ENCODE results near the gene LRIG3. TPM values are rescaled to one million over a fixed set of nuclear protein-coding genes. Genes with fewer than 3 reads are reported as not detected.

The LRIG3 gene
- total RNA-seq, 6 experiments from 2014 or later: 6.1 to 11.0 (median 6.8) TPM

DNA sequence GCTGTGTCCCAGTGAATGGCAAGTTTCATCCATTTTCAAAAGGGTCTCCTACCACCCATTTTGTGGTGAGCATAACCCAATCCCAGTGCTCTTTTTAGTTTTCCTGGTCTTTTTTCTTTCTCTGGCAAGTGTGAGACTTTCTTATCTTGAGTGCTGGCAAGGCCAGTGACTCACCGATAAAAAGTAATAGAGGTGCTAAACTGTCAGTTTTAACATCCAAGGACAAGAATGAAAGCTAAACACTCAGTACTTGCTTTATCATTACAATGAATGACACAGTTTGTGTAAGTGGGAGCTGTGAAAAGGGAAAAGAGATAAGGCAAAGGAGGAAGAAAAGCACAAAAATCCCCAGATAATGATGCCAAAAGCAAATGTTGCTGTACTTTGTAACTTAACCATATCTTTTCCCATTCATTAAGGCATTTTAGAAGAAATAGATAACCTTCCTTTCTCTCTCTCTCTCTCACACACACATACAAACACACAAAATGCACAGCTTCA, 4.9 kb upstream of the LRIG3 start:
- Mint-ChIP-seq H3K36me3 (ENCODE audit: low read depth) (no peaks in the 10 kb centered on the region), H3K9me3 (no peaks in the 10 kb centered on the region), H3K27ac (no peak overlapping the region), H3K4me1 (ENCODE audit: low read depth) (peaks cover 21% of the 10 kb centered on the region), H3K4me3 (no peak overlapping the region), H3K27me3 (ENCODE audit: insufficient read depth) (no peaks in the 10 kb centered on the region; the same call in 1 of the 2 replicates)
- DNase-seq: no peak
- TF ChIP-seq, protein P1, sequence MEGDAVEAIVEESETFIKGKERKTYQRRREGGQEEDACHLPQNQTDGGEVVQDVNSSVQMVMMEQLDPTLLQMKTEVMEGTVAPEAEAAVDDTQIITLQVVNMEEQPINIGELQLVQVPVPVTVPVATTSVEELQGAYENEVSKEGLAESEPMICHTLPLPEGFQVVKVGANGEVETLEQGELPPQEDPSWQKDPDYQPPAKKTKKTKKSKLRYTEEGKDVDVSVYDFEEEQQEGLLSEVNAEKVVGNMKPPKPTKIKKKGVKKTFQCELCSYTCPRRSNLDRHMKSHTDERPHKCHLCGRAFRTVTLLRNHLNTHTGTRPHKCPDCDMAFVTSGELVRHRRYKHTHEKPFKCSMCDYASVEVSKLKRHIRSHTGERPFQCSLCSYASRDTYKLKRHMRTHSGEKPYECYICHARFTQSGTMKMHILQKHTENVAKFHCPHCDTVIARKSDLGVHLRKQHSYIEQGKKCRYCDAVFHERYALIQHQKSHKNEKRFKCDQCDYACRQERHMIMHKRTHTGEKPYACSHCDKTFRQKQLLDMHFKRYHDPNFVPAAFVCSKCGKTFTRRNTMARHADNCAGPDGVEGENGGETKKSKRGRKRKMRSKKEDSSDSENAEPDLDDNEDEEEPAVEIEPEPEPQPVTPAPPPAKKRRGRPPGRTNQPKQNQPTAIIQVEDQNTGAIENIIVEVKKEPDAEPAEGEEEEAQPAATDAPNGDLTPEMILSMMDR (IDR thresholded peaks at IDR 0.05): no peak

DNA sequence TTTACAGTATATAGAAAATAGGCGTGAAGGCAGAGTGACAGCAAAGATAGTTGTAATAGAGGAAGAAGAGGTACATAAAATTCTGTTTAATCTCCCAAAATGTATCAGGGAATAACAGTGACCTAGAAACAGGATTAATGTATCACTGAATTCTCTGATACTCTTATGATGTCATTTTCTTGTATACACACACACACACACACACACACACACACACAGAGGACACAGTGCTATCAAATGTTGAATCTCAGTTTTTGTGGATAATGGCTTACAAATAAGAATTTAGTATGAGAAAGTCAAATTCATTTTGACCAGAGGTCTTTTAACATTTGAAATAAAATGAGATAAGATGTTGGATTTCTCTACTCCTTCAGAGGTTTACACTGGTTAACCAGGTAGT, 4.3 kb upstream of the LRIG3 start:
- H3K9me3 Mint-ChIP-seq: no peaks in the 10 kb centered on the region
- H3K36me3 Mint-ChIP-seq (ENCODE audit: low read depth): no peaks in the 10 kb centered on the region
- no peak overlapping the region for H3K27ac Mint-ChIP-seq
- no peaks in the 10 kb centered on the region; the same call in 1 of the 2 replicates for H3K27me3 Mint-ChIP-seq (ENCODE audit: insufficient read depth)
- H3K4me1 Mint-ChIP-seq (ENCODE audit: low read depth): peaks cover 21% of the 10 kb centered on the region
- no peak for DNase-seq
- TF ChIP-seq, protein P1 (IDR thresholded peaks at IDR 0.05): no peak
- no peak overlapping the region for H3K4me3 Mint-ChIP-seq

DNA sequence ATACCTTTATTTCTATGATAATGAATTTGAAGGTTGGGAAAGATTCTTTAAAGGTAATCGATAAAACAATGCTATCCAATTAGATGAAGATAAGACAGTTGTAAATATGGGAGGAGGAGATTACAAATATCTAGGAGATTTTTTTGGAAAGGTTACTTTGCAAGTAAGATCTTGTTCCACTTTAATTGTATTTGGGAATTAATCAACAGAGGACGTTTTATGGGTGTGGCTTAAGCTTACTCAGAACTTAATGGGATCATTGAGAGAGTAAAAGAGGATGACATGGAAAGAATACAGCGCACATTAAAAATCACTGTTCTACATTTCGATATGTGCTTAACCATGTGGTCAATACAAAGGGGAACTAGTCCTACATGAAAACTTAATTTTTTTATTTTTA, 3.5 kb upstream of the LRIG3 start:
- H3K27ac Mint-ChIP-seq: no peak overlapping the region
- no peaks in the 10 kb centered on the region for H3K9me3 Mint-ChIP-seq
- TF ChIP-seq, protein P1 (IDR thresholded peaks at IDR 0.05): no peak
- H3K27me3 Mint-ChIP-seq (ENCODE audit: insufficient read depth): no peaks in the 10 kb centered on the region; the same call in 1 of the 2 replicates
- H3K36me3 Mint-ChIP-seq (ENCODE audit: low read depth): no peaks in the 10 kb centered on the region
- H3K4me1 Mint-ChIP-seq (ENCODE audit: low read depth): peaks cover 21% of the 10 kb centered on the region
- no peak for DNase-seq
- H3K4me3 Mint-ChIP-seq: no peak overlapping the region

DNA sequence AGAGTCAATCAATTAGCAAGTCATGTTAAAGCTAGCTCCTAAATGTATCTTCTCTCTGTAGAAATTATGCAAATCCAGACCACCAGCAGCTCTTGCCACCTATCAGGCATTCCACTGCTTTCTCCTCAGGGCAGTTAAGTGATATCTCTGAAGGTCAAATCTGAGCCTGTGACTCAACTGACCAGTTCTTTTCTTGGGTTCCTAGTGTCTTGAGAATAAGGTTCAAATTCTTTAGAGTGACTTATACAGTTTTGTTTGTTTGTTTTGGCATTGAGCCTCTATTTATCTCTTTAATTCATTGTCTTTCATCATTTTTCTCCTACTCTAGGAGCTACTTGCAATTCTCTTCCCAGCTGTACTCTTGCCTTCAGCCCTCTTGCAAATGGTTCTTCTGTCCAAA, 2.5 kb upstream of the LRIG3 start:
- Mint-ChIP-seq H3K9me3 (no peaks in the 10 kb centered on the region), H3K27ac (no peak overlapping the region), H3K36me3 (ENCODE audit: low read depth) (no peaks in the 10 kb centered on the region), H3K4me1 (ENCODE audit: low read depth) (peaks cover 30% of the 10 kb centered on the region), H3K27me3 (ENCODE audit: insufficient read depth) (no peaks in the 10 kb centered on the region; the same call in 1 of the 2 replicates), H3K4me3 (no peak overlapping the region)
- TF ChIP-seq, protein P1 (IDR thresholded peaks at IDR 0.05): no peak
- DNase-seq: peak; percentile 22

DNA sequence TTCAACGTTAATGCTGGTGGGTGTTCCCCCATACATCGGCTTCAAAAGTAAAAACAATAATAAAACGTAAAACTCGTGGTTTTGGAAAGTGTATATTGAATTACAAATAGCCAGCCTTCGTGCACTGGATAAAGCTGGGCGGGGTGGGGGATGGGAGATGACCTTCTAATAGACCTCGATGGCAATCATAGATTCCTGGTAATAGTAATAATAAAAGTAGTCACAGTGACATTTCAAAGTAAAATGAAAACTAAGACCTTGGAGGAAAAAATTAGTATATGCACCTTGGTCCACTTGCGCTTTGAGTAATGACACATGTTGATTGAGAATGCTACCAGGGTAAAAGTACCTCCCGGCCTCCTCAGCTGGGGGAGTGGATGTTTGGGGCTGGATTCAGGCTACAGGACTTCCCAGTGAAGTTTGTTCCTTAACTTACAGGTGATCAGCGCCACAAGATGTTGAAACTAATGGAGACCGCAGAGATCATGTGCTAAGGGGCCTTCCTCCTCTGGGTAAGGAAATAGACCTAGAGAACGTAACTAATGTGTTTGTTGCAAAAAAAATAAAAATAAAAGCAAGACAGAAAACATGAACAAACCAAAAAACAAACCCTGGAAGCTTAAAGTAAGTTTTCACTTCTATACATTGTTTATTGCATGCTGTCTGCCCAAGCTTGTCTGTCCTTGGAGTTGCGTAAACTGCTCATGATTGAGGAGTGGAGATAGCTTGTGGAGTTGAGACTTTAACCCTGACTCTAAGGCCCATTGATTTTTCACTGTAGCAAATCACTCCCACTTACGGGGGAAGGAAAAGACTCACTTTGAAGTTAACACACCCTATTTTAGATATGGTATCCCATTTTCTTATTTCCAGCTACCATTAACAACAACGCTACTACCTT, 907 bp upstream of the LRIG3 start:
- Mint-ChIP-seq H3K27me3 (ENCODE audit: insufficient read depth) (no peaks in the 10 kb centered on the region), H3K4me1 (ENCODE audit: low read depth) (peaks cover 46% of the 10 kb centered on the region), H3K27ac (no peak overlapping the region), H3K4me3 (peak overlapping the region; percentile 94), H3K9me3 (no peaks in the 10 kb centered on the region), H3K36me3 (ENCODE audit: low read depth) (no peaks in the 10 kb centered on the region)
- no peak for DNase-seq
- TF ChIP-seq, protein P1 (IDR thresholded peaks at IDR 0.05): no peak

All from HFFc6 (cell line).